ENCODE data around the gene NFIL3. TPM values are rescaled to one million over a fixed set of nuclear protein-coding genes. Genes with fewer than 3 reads are reported as not detected.
"Not testable (repeated sequence)": the region's sequence is repeated elsewhere in the genome, so short reads cannot be mapped to it uniquely, and the experiment has no call there.

NFIL3 gene
- total RNA-seq, 1 experiment from 2014 or later, result 13.3 TPM

GRCh38 chr9:91374939-91375338 is 48.7 kb downstream of the NFIL3 start:
- POLR2A ChIA-PET, result no interaction called here
- no peaks in the 10 kb centered on the region for H3K36me3 ChIP-seq (ENCODE audit: control insufficient read depth, insufficient read depth, low read length)
- no peaks in the 10 kb centered on the region for H3K9me3 ChIP-seq (ENCODE audit: control insufficient read depth, insufficient read depth, low read depth, low read length)
- in situ Hi-C loops (cut with HindIII; ENCODE audit: low pct_unique_long_range_greater_than_20kb, low sequenced_read_pairs) (no loop called here), intact Hi-C loops (cut with micrococcal nuclease; ENCODE audit: unreplicated experiment) (no loop called here)
- no peaks in the 10 kb centered on the region for H3K4me1 ChIP-seq (ENCODE audit: control insufficient read depth, insufficient read depth, low read length)
- DNase-seq (ENCODE audit: low read depth, low spot score) (no peak), ATAC-seq (no peak)
- no peak overlapping the region for H3K4me3 ChIP-seq (ENCODE audit: low read depth in 2 of 2, low read length in 2 of 2)
- no peak overlapping the region for H3K27ac ChIP-seq (ENCODE audit: low read length)
- CTCF ChIA-PET, result no interaction called here
- H3K27me3 ChIP-seq (ENCODE audit: control insufficient read depth, insufficient read depth, low read length), result no peaks in the 10 kb centered on the region
- BruUV-seq (replicated peaks), result no TSS peak
- TF ChIP-seq REST (IDR thresholded peaks at IDR 0.05; ENCODE audit: insufficient read depth in 1 of 2, low read depth in 2 of 2, low read length in 1 of 2) (no peak), POLR2AphosphoS5 (IDR thresholded peaks at IDR 0.05; ENCODE audit: low read depth, low read length) (no peak), TCF7L2 (IDR thresholded peaks at IDR 0.05; ENCODE audit: low read depth, low read length) (no peak), CTCF (IDR thresholded peaks at IDR 0.05) (no peak), SIN3A (IDR thresholded peaks at IDR 0.05; ENCODE audit: borderline replicate concordance, insufficient read depth, low read depth, low read length) (no peak)

GRCh38 chr9:91371894-91372293 is 51.7 kb downstream of the NFIL3 start:
- BruUV-seq (replicated peaks), result no TSS peak
- DNase-seq (ENCODE audit: low read depth, low spot score), result no peak
- ChIA-PET POLR2A (no interaction called here), CTCF (no interaction called here)
- in situ Hi-C loops (cut with HindIII; ENCODE audit: low pct_unique_long_range_greater_than_20kb, low sequenced_read_pairs), result no loop called here
- Histone ChIP-seq H3K36me3 (ENCODE audit: control insufficient read depth, insufficient read depth, low read length) (no peaks in the 10 kb centered on the region), H3K4me3 (ENCODE audit: low read depth in 2 of 2, low read length in 2 of 2) (no peak overlapping the region), H3K27ac (ENCODE audit: low read length) (no peak overlapping the region), H3K4me1 (ENCODE audit: control insufficient read depth, insufficient read depth, low read length) (no peaks in the 10 kb centered on the region), H3K27me3 (ENCODE audit: control insufficient read depth, insufficient read depth, low read length) (no peaks in the 10 kb centered on the region), H3K9me3 (ENCODE audit: control insufficient read depth, insufficient read depth, low read depth, low read length) (no peaks in the 10 kb centered on the region)
- intact Hi-C loops (cut with micrococcal nuclease; ENCODE audit: unreplicated experiment), result no loop called here
- no peak for ATAC-seq
- TF ChIP-seq POLR2AphosphoS5 (IDR thresholded peaks at IDR 0.05; ENCODE audit: low read depth, low read length) (no peak), SIN3A (IDR thresholded peaks at IDR 0.05; ENCODE audit: borderline replicate concordance, insufficient read depth, low read depth, low read length) (no peak), REST (IDR thresholded peaks at IDR 0.05; ENCODE audit: insufficient read depth in 1 of 2, low read depth in 2 of 2, low read length in 1 of 2) (no peak), TCF7L2 (IDR thresholded peaks at IDR 0.05; ENCODE audit: low read depth, low read length) (no peak), CTCF (IDR thresholded peaks at IDR 0.05) (no peak)

GRCh38 chr9:91370006-91370405 is 53.6 kb downstream of the NFIL3 start:
- ATAC-seq; in situ Hi-C loops (cut with HindIII; ENCODE audit: low pct_unique_long_range_greater_than_20kb, low sequenced_read_pairs); H3K27ac ChIP-seq (ENCODE audit: low read length); H3K27me3 ChIP-seq (ENCODE audit: control insufficient read depth, insufficient read depth, low read length); H3K36me3 ChIP-seq (ENCODE audit: control insufficient read depth, insufficient read depth, low read length); H3K4me1 ChIP-seq (ENCODE audit: control insufficient read depth, insufficient read depth, low read length); intact Hi-C loops (cut with micrococcal nuclease; ENCODE audit: unreplicated experiment); DNase-seq (ENCODE audit: low read depth, low spot score); BruUV-seq (replicated peaks); H3K4me3 ChIP-seq (ENCODE audit: low read depth in 2 of 2, low read length in 2 of 2); CTCF ChIA-PET; POLR2A ChIA-PET; H3K9me3 ChIP-seq (ENCODE audit: control insufficient read depth, insufficient read depth, low read depth, low read length): not testable (repeated sequence)

All from Panc1 (cell line).